ENCODE measurements around the gene MYRIP. TPM values are rescaled to one million over a fixed set of nuclear protein-coding genes. Genes with fewer than 3 reads are reported as not detected.

Gene MYRIP
- total and polyA plus RNA-seq, 2 of the 4 experiments (the other 2 are of a cell fraction): not detected

GRCh38 chr3:40047406-40047805 lies 238.0 kb downstream of the MYRIP start:
- Histone ChIP-seq H3K9me3 (ENCODE audit: control insufficient read depth, insufficient read depth, low read length) (peaks cover 12% of the 10 kb centered on the region), H4K5ac (ENCODE audit: low read depth, low read length) (no peak overlapping the region), H3K36me3 (ENCODE audit: control insufficient read depth, insufficient read depth, low read length) (no peaks in the 10 kb centered on the region), H2BK15ac (ENCODE audit: low read depth, low read length) (no peak overlapping the region), H3K4me2 (ENCODE audit: low read depth, low read length) (no peak overlapping the region), H3K27me3 (ENCODE audit: control insufficient read depth, insufficient read depth, low read length) (no peaks in the 10 kb centered on the region), H3K79me1 (ENCODE audit: low read depth in 1 of 2, low read length in 2 of 2) (no peaks in the 10 kb centered on the region), H2BK20ac (ENCODE audit: low read depth, low read length) (no peak overlapping the region), H2AK5ac (ENCODE audit: low read depth, low read length) (no peak overlapping the region), H4K8ac (ENCODE audit: low read depth in 2 of 2, low read length in 2 of 2) (no peak overlapping the region), H3K9ac (ENCODE audit: low read depth, low read length) (no peak overlapping the region), H3K27ac (ENCODE audit: insufficient read depth, low read length) (no peak overlapping the region), H4K20me1 (ENCODE audit: insufficient read depth, low read length) (no peaks in the 10 kb centered on the region), H3K9me1 (ENCODE audit: insufficient read depth, low read length) (no peaks in the 10 kb centered on the region), H3K56ac (ENCODE audit: extremely low read depth, insufficient read depth, low read length) (no peak overlapping the region), H2AFZ (replicated peaks; ENCODE audit: low read length, poor library complexity) (no peak overlapping the region), H3K14ac (replicated peaks; ENCODE audit: low read depth, low read length) (no peak overlapping the region), H3K4me1 (ENCODE audit: control insufficient read depth, insufficient read depth, low read length) (no peaks in the 10 kb centered on the region), H3K18ac (ENCODE audit: low read depth, low read length) (no peak overlapping the region), H4K91ac (ENCODE audit: insufficient read depth, low read depth, low read length) (no peak overlapping the region), H3K4ac (ENCODE audit: low read depth, low read length) (no peak overlapping the region), H2BK120ac (ENCODE audit: low read depth, low read length) (no peak overlapping the region), H3K23ac (ENCODE audit: low read depth, low read length) (no peak overlapping the region), H2BK5ac (ENCODE audit: low read depth, low read length, poor library complexity, severe bottlenecking) (no peak overlapping the region), H3K4me3 (ENCODE audit: insufficient read depth, low read depth, low read length) (no peak overlapping the region), H2AK9ac (replicated peaks; ENCODE audit: low read depth, low read length, poor library complexity) (no peak overlapping the region)
- DNase-seq (no peak), ATAC-seq (ENCODE audit: low read depth) (no peak)
- BruUV-seq (replicated peaks): no TSS peak
- CTCF ChIA-PET: no interaction called here
- POLR2A ChIA-PET (ENCODE audit: unreplicated experiment): no interaction called here
- in situ Hi-C loops (cut with MboI; ENCODE audit: low sequenced_read_pairs) (no loop called here), intact Hi-C loops (cut with micrococcal nuclease) (no loop called here), dilution Hi-C loops (cut with HindIII; ENCODE audit: low sequenced_read_pairs, unreplicated experiment) (no loop called here)
- TF ChIP-seq, protein P1, sequence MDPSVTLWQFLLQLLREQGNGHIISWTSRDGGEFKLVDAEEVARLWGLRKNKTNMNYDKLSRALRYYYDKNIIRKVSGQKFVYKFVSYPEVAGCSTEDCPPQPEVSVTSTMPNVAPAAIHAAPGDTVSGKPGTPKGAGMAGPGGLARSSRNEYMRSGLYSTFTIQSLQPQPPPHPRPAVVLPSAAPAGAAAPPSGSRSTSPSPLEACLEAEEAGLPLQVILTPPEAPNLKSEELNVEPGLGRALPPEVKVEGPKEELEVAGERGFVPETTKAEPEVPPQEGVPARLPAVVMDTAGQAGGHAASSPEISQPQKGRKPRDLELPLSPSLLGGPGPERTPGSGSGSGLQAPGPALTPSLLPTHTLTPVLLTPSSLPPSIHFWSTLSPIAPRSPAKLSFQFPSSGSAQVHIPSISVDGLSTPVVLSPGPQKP (IDR thresholded peaks at IDR 0.05; ENCODE audit: borderline replicate concordance, low read depth, low read length): no peak
- TF ChIP-seq SMC3 (IDR thresholded peaks at IDR 0.05; ENCODE audit: low read depth, low read length): no peak
- TF ChIP-seq FOS (IDR thresholded peaks at IDR 0.05; ENCODE audit: low read depth, low read length): no peak
- TF ChIP-seq MAFK (IDR thresholded peaks at IDR 0.05; ENCODE audit: low read depth, low read length): no peak
- TF ChIP-seq CHD1 (IDR thresholded peaks at IDR 0.05; ENCODE audit: low read depth, low read length): no peak
- TF ChIP-seq, protein P2, sequence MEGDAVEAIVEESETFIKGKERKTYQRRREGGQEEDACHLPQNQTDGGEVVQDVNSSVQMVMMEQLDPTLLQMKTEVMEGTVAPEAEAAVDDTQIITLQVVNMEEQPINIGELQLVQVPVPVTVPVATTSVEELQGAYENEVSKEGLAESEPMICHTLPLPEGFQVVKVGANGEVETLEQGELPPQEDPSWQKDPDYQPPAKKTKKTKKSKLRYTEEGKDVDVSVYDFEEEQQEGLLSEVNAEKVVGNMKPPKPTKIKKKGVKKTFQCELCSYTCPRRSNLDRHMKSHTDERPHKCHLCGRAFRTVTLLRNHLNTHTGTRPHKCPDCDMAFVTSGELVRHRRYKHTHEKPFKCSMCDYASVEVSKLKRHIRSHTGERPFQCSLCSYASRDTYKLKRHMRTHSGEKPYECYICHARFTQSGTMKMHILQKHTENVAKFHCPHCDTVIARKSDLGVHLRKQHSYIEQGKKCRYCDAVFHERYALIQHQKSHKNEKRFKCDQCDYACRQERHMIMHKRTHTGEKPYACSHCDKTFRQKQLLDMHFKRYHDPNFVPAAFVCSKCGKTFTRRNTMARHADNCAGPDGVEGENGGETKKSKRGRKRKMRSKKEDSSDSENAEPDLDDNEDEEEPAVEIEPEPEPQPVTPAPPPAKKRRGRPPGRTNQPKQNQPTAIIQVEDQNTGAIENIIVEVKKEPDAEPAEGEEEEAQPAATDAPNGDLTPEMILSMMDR (conservative IDR thresholded peaks at IDR 0.05; ENCODE audit: low read depth, low read length): no peak
- no peak for TF ChIP-seq RCOR1 (IDR thresholded peaks at IDR 0.05; ENCODE audit: insufficient replicate concordance, low read length)
- TF ChIP-seq, protein P3, sequence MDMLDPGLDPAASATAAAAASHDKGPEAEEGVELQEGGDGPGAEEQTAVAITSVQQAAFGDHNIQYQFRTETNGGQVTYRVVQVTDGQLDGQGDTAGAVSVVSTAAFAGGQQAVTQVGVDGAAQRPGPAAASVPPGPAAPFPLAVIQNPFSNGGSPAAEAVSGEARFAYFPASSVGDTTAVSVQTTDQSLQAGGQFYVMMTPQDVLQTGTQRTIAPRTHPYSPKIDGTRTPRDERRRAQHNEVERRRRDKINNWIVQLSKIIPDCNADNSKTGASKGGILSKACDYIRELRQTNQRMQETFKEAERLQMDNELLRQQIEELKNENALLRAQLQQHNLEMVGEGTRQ (IDR thresholded peaks at IDR 0.05; ENCODE audit: low read depth, low read length): no peak
- WGBS, 2 experiments (ENCODE audit: extremely low coverage in 2 of 2, insufficient read length in 1 of 2): no CpG with 5 or more reads among the region's 2 CpGs
